Astrocyte (in vitro differentiated cells and primary cell): ENCODE measurements around the gene PITX2.

ENCODE experiments used
- EZH2 ChIP-seq: IDR thresholded peaks from 2 replicates; pipeline ENCODE4 v1.6.1; 2012; ENCODE audit warnings: mild to moderate bottlenecking, low read length, inconsistent platforms; ENCODE audit not compliant: insufficient read depth
- TF ChIP-seq, protein P1 (sequence below): IDR thresholded peaks from 2 replicates; pipeline ENCODE4 v1.5.1; 2011; ENCODE audit warnings: low read depth, mild to moderate bottlenecking, inconsistent platforms, low read length, moderate library complexity; ENCODE audit not compliant: insufficient read depth

GRCh38 chr4:110627977-110628662, 5.2 kb upstream of the PITX2 start:
- no peak for TF ChIP-seq EZH2
- TF ChIP-seq, protein P1, sequence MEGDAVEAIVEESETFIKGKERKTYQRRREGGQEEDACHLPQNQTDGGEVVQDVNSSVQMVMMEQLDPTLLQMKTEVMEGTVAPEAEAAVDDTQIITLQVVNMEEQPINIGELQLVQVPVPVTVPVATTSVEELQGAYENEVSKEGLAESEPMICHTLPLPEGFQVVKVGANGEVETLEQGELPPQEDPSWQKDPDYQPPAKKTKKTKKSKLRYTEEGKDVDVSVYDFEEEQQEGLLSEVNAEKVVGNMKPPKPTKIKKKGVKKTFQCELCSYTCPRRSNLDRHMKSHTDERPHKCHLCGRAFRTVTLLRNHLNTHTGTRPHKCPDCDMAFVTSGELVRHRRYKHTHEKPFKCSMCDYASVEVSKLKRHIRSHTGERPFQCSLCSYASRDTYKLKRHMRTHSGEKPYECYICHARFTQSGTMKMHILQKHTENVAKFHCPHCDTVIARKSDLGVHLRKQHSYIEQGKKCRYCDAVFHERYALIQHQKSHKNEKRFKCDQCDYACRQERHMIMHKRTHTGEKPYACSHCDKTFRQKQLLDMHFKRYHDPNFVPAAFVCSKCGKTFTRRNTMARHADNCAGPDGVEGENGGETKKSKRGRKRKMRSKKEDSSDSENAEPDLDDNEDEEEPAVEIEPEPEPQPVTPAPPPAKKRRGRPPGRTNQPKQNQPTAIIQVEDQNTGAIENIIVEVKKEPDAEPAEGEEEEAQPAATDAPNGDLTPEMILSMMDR: no peak
